ENCODE results near the gene SYS1. TPM values are rescaled to one million over a fixed set of nuclear protein-coding genes. Genes with fewer than 3 reads are reported as not detected.

The SYS1 gene
- total RNA-seq, 1 donor from 2014 or later = 25.2 TPM

DNA sequence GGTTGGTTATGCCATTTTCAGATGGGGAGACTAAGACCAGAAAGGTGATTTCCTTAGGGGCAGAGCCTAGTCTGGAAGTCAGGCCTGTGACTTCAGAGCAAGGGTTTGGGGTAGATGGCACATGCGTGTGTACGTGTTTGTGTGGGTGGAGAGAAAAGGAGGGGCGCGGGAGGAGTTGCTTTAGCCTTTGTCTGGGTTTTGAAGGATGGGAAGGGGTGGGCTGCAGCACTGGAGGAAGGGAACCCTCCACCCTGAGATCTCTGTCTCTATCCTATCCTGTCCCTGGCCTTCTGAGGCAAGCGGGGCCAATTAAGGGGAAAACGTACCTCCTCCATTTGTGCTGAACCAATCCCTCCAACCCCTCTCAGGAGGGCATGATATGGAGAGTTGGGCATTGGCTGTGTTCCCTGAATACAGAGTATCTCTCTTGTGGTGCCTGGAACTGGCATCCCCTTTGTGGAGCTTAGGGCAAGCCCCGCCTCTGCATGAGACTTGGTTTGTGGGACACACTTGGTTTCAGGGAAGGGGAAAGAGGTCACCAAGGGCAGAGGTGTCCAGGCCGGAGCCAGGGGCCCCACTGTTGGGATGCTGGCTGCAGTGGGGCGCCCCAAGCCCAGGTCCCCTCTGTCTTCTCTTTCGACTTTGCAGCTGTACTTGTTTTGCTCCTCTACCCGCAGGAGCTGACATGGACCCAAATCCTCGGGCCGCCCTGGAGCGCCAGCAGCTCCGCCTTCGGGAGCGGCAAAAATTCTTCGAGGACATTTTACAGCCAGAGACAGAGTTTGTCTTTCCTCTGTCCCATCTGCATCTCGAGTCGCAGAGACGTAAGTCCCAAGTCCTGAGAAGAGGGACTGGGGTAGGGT, 45.1 kb downstream of the SYS1 start, which contains the start of gene DBNDD2:
DBNDD2 (plus strand) TSS at position 507 of the 863 bp plus-strand sequence; CDS start at position 686, 179 bp downstream.
- FAIRE-seq (no peak), DNase-seq (ENCODE audit: low read depth) (no peak)
- Histone ChIP-seq H3K27ac (ENCODE audit: low read depth, low read length) (no peak within 1 kb of the TSS), H3K4me1 (ENCODE audit: insufficient read depth, low read length) (peaks cover 16% of the 10 kb centered on the region), H3K36me3 (ENCODE audit: insufficient read depth, low read length) (no peaks in the 10 kb centered on the region), H4K20me1 (ENCODE audit: insufficient read depth, low read length) (peaks cover 6% of the 10 kb centered on the region), H3K4me2 (ENCODE audit: low read length) (peak within 1 kb of the TSS; percentile 92), H2AFZ (ENCODE audit: low read depth, low read length) (peak within 1 kb of the TSS; percentile 78), H3K27me3 (ENCODE audit: insufficient read depth, low read length) (peaks cover 3% of the 10 kb centered on the region), H3K9me3 (ENCODE audit: insufficient read depth, low read depth, low read length) (no peaks in the 10 kb centered on the region), H3K4me3 (ENCODE audit: insufficient read depth, low read depth, low read length) (peak within 1 kb of the TSS; percentile 63), H3K9ac (ENCODE audit: low read length) (peak within 1 kb of the TSS; percentile 81), H3K79me2 (ENCODE audit: insufficient read depth, low read length) (no peaks in the 10 kb centered on the region)
- Mint-ChIP-seq H3K27me3 (ENCODE audit: low read depth, unreplicated experiment) (peaks cover 8% of the 10 kb centered on the region), H3K4me3 (ENCODE audit: unreplicated experiment) (peak within 1 kb of the TSS; percentile 85), H3K4me1 (ENCODE audit: low read depth, unreplicated experiment) (no peaks in the 10 kb centered on the region), H3K36me3 (ENCODE audit: low read depth, unreplicated experiment) (peaks cover 5% of the 10 kb centered on the region), H3K9me3 (ENCODE audit: unreplicated experiment) (no peaks in the 10 kb centered on the region), H3K27ac (ENCODE audit: unreplicated experiment) (peak within 1 kb of the TSS; percentile 13)
- TF ChIP-seq, protein P1, sequence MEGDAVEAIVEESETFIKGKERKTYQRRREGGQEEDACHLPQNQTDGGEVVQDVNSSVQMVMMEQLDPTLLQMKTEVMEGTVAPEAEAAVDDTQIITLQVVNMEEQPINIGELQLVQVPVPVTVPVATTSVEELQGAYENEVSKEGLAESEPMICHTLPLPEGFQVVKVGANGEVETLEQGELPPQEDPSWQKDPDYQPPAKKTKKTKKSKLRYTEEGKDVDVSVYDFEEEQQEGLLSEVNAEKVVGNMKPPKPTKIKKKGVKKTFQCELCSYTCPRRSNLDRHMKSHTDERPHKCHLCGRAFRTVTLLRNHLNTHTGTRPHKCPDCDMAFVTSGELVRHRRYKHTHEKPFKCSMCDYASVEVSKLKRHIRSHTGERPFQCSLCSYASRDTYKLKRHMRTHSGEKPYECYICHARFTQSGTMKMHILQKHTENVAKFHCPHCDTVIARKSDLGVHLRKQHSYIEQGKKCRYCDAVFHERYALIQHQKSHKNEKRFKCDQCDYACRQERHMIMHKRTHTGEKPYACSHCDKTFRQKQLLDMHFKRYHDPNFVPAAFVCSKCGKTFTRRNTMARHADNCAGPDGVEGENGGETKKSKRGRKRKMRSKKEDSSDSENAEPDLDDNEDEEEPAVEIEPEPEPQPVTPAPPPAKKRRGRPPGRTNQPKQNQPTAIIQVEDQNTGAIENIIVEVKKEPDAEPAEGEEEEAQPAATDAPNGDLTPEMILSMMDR (IDR thresholded peaks at IDR 0.05; ENCODE audit: insufficient read depth, low read depth, low read length) = no peak
- no peak for TF ChIP-seq EZH2 (IDR thresholded peaks at IDR 0.05; ENCODE audit: insufficient read depth, low read length)

DNA sequence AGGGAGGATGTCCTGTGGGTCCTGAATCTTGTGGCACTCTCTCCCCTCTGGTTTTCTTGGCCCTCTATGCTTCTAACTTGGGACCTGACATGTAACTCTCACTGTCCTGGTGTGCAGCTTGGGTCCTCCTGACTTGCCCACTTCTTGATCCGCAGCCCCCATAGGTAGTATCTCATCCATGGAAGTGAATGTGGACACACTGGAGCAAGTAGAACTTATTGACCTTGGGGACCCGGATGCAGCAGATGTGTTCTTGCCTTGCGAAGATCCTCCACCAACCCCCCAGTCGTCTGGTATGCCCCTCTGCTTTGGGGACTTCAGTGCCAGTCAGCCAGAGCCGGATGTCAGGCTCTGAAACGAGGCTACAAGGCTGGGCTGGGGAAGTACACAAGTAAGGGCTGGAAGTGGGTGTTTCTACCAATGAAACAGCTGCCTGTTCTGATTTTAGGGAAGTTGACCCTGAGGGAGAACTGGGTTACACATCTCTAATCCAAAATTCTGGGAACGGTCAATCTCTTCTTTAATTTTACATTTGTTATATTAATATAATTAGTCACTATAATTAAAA, 45.8 kb downstream of the SYS1 start:
- no peak overlapping the region for H3K27ac Mint-ChIP-seq (ENCODE audit: unreplicated experiment)
- Histone ChIP-seq H3K4me1 (ENCODE audit: insufficient read depth, low read length) (peaks cover 16% of the 10 kb centered on the region), H2AFZ (ENCODE audit: low read depth, low read length) (no peak overlapping the region), H4K20me1 (ENCODE audit: insufficient read depth, low read length) (peaks cover 6% of the 10 kb centered on the region), H3K27me3 (ENCODE audit: insufficient read depth, low read length) (peaks cover 3% of the 10 kb centered on the region), H3K4me3 (ENCODE audit: insufficient read depth, low read depth, low read length) (no peak overlapping the region), H3K79me2 (ENCODE audit: insufficient read depth, low read length) (no peaks in the 10 kb centered on the region), H3K9ac (ENCODE audit: low read length) (no peak overlapping the region), H3K27ac (ENCODE audit: low read depth, low read length) (no peak overlapping the region), H3K4me2 (ENCODE audit: low read length) (no peak overlapping the region), H3K9me3 (ENCODE audit: insufficient read depth, low read depth, low read length) (no peaks in the 10 kb centered on the region), H3K36me3 (ENCODE audit: insufficient read depth, low read length) (no peaks in the 10 kb centered on the region)
- DNase-seq (ENCODE audit: low read depth) (no peak), FAIRE-seq (no peak)
- no peaks in the 10 kb centered on the region for H3K4me1 Mint-ChIP-seq (ENCODE audit: low read depth, unreplicated experiment)
- no peaks in the 10 kb centered on the region for H3K9me3 Mint-ChIP-seq (ENCODE audit: unreplicated experiment)
- H3K36me3 Mint-ChIP-seq (ENCODE audit: low read depth, unreplicated experiment) = peaks cover 6% of the 10 kb centered on the region
- TF ChIP-seq, protein P1 (IDR thresholded peaks at IDR 0.05; ENCODE audit: insufficient read depth, low read depth, low read length) = no peak
- TF ChIP-seq EZH2 (IDR thresholded peaks at IDR 0.05; ENCODE audit: insufficient read depth, low read length) = no peak
- H3K27me3 Mint-ChIP-seq (ENCODE audit: low read depth, unreplicated experiment) = peaks cover 8% of the 10 kb centered on the region
- H3K4me3 Mint-ChIP-seq (ENCODE audit: unreplicated experiment) = no peak overlapping the region
